NCI-H1436 treated with DMSO at 0.1 percent for 48 hours (cell line): ENCODE results near the gene ERGIC1.
"Not testable (repeated sequence)": the region's sequence is repeated elsewhere in the genome, so short reads cannot be mapped to it uniquely, and the experiment has no call there.

Experiments used
- DNase-seq: peaks from one replicate; lab custom pipeline; 2025; lab: John Stamatoyannopoulos, UW

Gene ERGIC1

GRCh38 chr5:172848419-172848818, 14.4 kb downstream of the ERGIC1 start:
- DNase-seq, result no peak

GRCh38 chr5:172849606-172850453, 15.8 kb downstream of the ERGIC1 start:
- DNase-seq, result no peak

DNA sequence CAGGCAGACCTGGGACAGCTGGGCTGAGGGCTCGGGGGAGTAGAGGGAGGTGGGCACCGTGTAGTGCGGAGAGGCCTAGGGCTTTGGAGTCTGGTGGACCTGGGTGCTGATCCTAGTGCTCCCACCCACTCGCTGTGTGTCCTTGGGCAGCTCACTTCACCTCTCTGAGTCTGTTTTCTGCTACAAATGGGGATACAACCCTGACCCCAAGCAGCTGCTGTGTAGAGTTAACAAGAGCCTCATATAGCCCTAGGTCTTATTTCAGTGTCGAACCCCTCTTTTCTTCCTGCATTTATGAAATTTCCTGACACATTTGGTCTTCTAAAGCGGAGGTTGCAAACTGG, 16.4 kb downstream of the ERGIC1 start:
- DNase-seq, result no peak

GRCh38 chr5:172851254-172851653, 17.2 kb downstream of the ERGIC1 start:
- DNase-seq, result not testable (repeated sequence)

- DNase-seq, result no peak
These were observed 18.7 kb downstream of the ERGIC1 start for GRCh38 chr5:172852490-172853354.

DNA sequence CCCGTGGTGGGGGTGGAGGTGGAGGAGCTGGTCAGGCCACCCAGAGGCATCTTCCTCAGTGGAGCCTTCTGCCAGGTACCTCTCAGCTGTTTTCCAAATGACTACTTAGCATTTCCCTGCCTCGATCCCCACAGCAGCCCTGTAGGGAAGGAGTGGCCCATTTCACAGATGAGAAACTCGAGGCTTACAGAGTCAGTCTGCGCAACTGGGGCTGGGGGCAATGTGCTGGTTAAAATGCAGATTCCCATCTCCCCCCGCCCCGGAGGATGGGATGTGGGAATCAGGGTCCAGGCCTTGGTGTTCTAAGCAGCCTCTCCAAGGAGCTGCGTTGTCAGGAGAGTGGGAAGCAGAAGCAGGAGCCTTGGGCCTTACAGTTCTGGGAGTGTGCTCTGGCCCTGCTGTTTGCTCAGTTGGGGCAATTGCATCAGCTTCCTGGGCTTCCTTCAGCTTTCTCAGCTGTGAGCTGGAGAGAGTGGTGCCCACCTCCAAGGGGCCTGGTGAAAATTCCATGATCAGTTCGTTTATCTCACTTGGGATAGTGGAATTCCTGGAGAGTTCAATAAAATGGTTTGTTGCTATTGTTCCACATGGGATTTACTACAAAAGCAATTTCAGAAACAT, 19.4 kb downstream of the ERGIC1 start:
- DNase-seq, result no peak

DNA sequence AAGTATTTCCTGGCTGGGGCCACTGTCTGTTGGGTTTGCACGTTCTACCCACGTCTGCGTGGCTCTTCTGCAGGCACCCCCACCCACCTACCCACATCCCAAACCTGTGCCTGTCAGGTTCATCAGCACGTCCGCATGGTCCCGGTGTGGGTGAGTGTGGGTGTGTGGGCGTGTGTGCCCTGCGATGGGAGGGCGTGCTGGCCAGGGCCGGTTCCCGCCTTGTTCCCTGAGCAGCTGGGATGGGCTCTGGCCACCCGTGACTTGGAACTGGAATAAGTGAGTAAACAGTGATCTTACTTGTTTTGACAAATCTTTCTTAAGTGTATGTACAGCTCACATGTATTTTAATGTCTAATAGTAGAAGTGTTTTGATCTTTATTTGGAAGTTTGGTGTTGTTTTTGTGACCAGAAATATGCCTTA, 20.4 kb downstream of the ERGIC1 start:
- no peak for DNase-seq

- DNase-seq, result no peak
These were observed 20.9 kb downstream of the ERGIC1 start for GRCh38 chr5:172854971-172855370.

- no peak for DNase-seq
These were observed 21.7 kb downstream of the ERGIC1 start for GRCh38 chr5:172855597-172856292.

DNA sequence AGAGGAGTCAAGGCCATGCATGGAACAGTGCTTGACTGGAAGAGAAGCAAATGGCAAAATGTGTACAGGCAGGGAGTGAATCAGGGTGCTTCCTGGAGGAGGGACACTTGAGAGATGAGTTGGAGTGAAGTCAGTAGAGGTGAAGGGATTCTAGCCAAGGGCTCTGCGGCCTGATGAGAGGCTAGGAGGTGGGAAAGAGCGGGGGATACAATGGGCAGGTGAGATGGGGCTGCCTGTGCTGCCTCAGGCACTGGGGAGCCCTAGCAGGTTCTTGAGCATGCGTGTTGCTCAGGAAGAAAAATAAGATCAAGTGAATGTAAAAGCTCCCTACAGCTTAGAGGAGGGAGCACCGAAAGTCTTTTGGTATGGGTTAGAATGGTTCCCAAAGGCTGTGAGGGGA, 22.3 kb downstream of the ERGIC1 start:
- no peak for DNase-seq

- DNase-seq, result no peak
These were observed 23.9 kb downstream of the ERGIC1 start for GRCh38 chr5:172857982-172858381.

GRCh38 chr5:172858511-172858989, 24.5 kb downstream of the ERGIC1 start:
- DNase-seq, result no peak

GRCh38 chr5:172858990-172859811, 25.1 kb downstream of the ERGIC1 start:
- DNase-seq, result no peak

DNA sequence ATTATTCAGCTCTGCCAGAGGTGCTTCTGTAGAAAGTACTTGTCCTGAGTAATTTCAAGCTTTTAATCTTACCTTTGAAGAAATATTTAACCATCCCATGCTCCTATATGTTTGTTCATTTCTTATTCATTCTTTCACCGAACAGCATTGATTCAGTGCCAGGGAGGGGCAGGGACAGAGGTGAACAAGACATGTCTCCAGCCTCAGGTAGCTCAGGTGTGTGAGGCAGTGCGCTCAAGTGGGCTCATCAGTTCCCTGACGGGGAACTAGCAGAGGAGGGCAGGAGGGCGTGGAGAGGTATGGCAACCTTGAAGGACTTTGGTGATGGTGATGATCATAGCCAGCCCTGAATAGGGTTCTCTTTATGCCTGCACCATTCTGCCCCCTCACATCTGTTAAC, 25.9 kb downstream of the ERGIC1 start:
- no peak for DNase-seq

- no peak for DNase-seq
These were observed 26.7 kb downstream of the ERGIC1 start for GRCh38 chr5:172860520-172861443.

- DNase-seq, result no peak
These were observed 27.4 kb downstream of the ERGIC1 start for GRCh38 chr5:172861461-172861860.

DNA sequence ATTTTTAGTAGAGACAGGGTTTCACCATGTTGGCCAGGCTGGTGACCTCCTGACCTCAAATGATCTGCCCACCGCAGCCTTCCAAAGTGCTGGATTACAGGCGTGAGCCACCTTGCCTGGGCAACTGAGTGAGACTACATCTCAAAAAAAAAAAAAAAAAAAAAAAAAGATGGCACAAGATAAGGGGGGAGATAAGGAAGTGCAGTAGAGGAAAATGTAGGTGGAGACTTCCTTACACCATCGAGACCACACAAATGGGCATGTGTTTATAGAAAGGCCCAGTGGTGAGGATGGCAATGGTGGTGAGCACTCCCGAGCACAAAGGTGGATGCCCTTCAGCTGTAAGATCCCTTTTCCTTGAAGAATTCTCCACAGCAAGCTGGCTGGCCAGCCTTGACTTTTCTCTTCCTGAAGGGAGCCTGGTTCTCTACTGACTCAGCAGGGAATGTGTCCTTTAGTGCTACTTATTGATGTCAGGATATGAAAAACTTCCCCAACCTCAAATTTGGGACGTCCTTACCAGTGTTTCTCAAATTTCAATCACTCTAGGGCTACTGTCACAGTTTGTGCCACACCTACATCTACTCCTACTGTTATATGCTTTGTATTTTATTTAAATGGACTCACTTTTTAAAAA, 28.2 kb downstream of the ERGIC1 start:
- no peak for DNase-seq

- not testable (repeated sequence) for DNase-seq
These were observed 30.1 kb downstream of the ERGIC1 start for GRCh38 chr5:172864171-172864570.

- no peak for DNase-seq
These were observed 30.7 kb downstream of the ERGIC1 start for GRCh38 chr5:172864747-172865146.
